A549 (cell line): ENCODE data around the gene RASGRF1. TPM values are rescaled to one million over a fixed set of nuclear protein-coding genes. Genes with fewer than 3 reads are reported as not detected.

Source experiments
- ATAC-seq, 2 experiments: fragments of 200-7000 bp in 1 of 2; fragments of >200 bp in 1 of 2; cut with Nextera tagmentation in 1 of 2; cut with Tn5 transposase in 1 of 2; 3 replicates each; pipeline versions ENCODE4 v1.8.0 to v1.9.1; 2018 to 2020; ENCODE audit warnings: mild to moderate bottlenecking in 1 of 2, moderate library complexity in 1 of 2
- CTCF ChIA-PET: fragments of 300-600 bp; sonication (Branson Sonifier 250); formaldehyde crosslinking; extraction: SDS; loops from one replicate; lab custom pipeline; 2021; ENCODE audit warnings: antibody characterized with exemption, inconsistent platforms; lab: Yijun Ruan, JAX
- POLR2A ChIA-PET: fragments of 350-600 bp; formaldehyde crosslinking; extraction: SDS; loops from one replicate; lab custom pipeline; 2021; ENCODE audit warnings: antibody characterized with exemption, inconsistent platforms; lab: Yijun Ruan, JAX
- DNase-seq, 2 experiments: peaks; one replicate each; pipeline versions ENCODE4 v3.0.0 to v3.0.0-alpha.2; 2011 to 2016; ENCODE audit warnings: low read depth in 1 of 2, low spot score in 1 of 2
- FAIRE-seq: peaks from 2 replicates; lab custom pipeline; 2011; peaks lifted over from hg19 to GRCh38; lab: Jason Lieb, UNC
- H3K27ac ChIP-seq, 2 experiments: fragments of >200 bp; sonication (Bioruptor Twin); formaldehyde crosslinking; 3 replicates each; pipeline ENCODE4 v1.5.1; 2016 to 2017
- H3K4me1 ChIP-seq: fragments of >200 bp; sonication (Bioruptor Twin); formaldehyde crosslinking; 3 replicates; pipeline ENCODE4 v1.6.1; 2016
- H3K4me2 ChIP-seq: fragments of >200 bp; sonication (Bioruptor Twin); formaldehyde crosslinking; 3 replicates; pipeline ENCODE4 v1.6.1; 2016
- H3K4me3 ChIP-seq: fragments of >200 bp; sonication (Bioruptor Twin); formaldehyde crosslinking; 3 replicates; pipeline ENCODE4 v1.5.1; 2016
- H3K9me3 ChIP-seq: fragments of >200 bp; sonication (Bioruptor Twin); formaldehyde crosslinking; 3 replicates; pipeline ENCODE4 v1.6.1; 2016
- BCL3 ChIP-seq: fragments of >200 bp; sonication (Bioruptor Twin); formaldehyde crosslinking; IDR thresholded peaks from 3 replicates; pipeline ENCODE4 v1.6.1; 2016
- BHLHE40 ChIP-seq: IDR thresholded peaks from 2 replicates; pipeline ENCODE4 v1.6.1; 2012; ENCODE audit warnings: low read depth, low read length, inconsistent platforms
- CBX2 ChIP-seq: fragments of 200-600 bp; sonication (generic); IDR thresholded peaks from 2 replicates; pipeline ENCODE4 v1.6.1; 2016; ENCODE audit warnings: low read depth, mild to moderate bottlenecking, borderline replicate concordance
- CBX8 ChIP-seq: fragments of 200-600 bp; sonication (generic); IDR thresholded peaks from 2 replicates; pipeline ENCODE4 v1.6.1; 2016
- CEBPB ChIP-seq, 2 experiments: fragments of >200 bp in 1 of 2; sonication (Bioruptor Twin) in 1 of 2; formaldehyde crosslinking in 1 of 2; IDR thresholded peaks; 2 replicates each; pipeline ENCODE4 v1.6.1; 2012 to 2016
- CHD2 ChIP-seq: fragments of 150-350 bp; IDR thresholded peaks from 2 replicates; pipeline ENCODE4 v1.6.1; 2014; ENCODE audit warnings: low read length; ENCODE audit not compliant: partially characterized antibody
- CHD4 ChIP-seq: fragments of 200-600 bp; sonication (generic); IDR thresholded peaks from 2 replicates; pipeline ENCODE4 v1.6.1; 2016; ENCODE audit warnings: antibody characterized with exemption, mild to moderate bottlenecking, borderline replicate concordance
- EHF ChIP-seq: fragments of 250-450 bp; sonication (Bioruptor Pico); IDR thresholded peaks from 2 replicates; pipeline ENCODE4 v1.5.0; 2020; ENCODE audit warnings: mild to moderate bottlenecking
- EHMT2 ChIP-seq: fragments of 200-600 bp; sonication (generic); IDR thresholded peaks from 2 replicates; pipeline ENCODE4 v1.6.1; 2016; ENCODE audit warnings: antibody characterized with exemption, low read depth, mild to moderate bottlenecking, moderate library complexity
- FOSL2 ChIP-seq, 2 experiments: fragments of 450-650 bp in 1 of 2; fragments of >200 bp in 1 of 2; sonication (Bioruptor Twin) in 1 of 2; formaldehyde crosslinking; IDR thresholded peaks; 2 replicates each; pipeline versions ENCODE4 v1.5.0 to v1.6.1; 2016 to 2020; ENCODE audit warnings: mild to moderate bottlenecking in 1 of 2, moderate library complexity in 1 of 2
- FOXS1 ChIP-seq: fragments of 250-450 bp; sonication (Bioruptor Pico); IDR thresholded peaks from 2 replicates; pipeline ENCODE4 v1.5.0; 2020; ENCODE audit warnings: mild to moderate bottlenecking, moderate library complexity
- GATA3 ChIP-seq: IDR thresholded peaks from 2 replicates; pipeline ENCODE4 v1.6.1; 2012; ENCODE audit warnings: borderline replicate concordance
- HDAC2 ChIP-seq: fragments of 200-600 bp; sonication (generic); IDR thresholded peaks from 2 replicates; pipeline ENCODE4 v1.6.1; 2016
- HMGXB4 ChIP-seq: fragments of 250-450 bp; sonication (Bioruptor Pico); IDR thresholded peaks from 2 replicates; pipeline ENCODE4 v1.5.0; 2021; ENCODE audit warnings: mild to moderate bottlenecking, moderate library complexity, borderline replicate concordance
- MAFK ChIP-seq: fragments of 450-650 bp; IDR thresholded peaks from 2 replicates; pipeline ENCODE4 v1.6.1; 2014; ENCODE audit not compliant: partially characterized antibody
- PHF8 ChIP-seq: fragments of 200-600 bp; sonication (generic); IDR thresholded peaks from 2 replicates; pipeline ENCODE4 v1.6.1; 2016; ENCODE audit warnings: low read depth, mild to moderate bottlenecking, antibody characterized with exemption, moderate library complexity, borderline replicate concordance
- RFX5 ChIP-seq: fragments of 450-650 bp; IDR thresholded peaks from 2 replicates; pipeline ENCODE4 v1.7.1; 2014; ENCODE audit warnings: antibody characterized with exemption, mild to moderate bottlenecking, moderate library complexity
- SMC3 ChIP-seq: fragments of >200 bp; sonication (Bioruptor Twin); formaldehyde crosslinking; IDR thresholded peaks from 3 replicates; pipeline ENCODE4 v1.6.1; 2018; ENCODE audit warnings: inconsistent platforms
- SREBF2 ChIP-seq: fragments of 450-650 bp; IDR thresholded peaks from 2 replicates; pipeline ENCODE4 v1.6.1; 2014; ENCODE audit warnings: mild to moderate bottlenecking, moderate library complexity
- TFCP2L1 ChIP-seq: fragments of 250-450 bp; sonication (Bioruptor Pico); IDR thresholded peaks from 2 replicates; pipeline ENCODE4 v1.5.0; 2021; ENCODE audit warnings: mild to moderate bottlenecking
- TP53 ChIP-seq: fragments of 250-450 bp; sonication (Bioruptor Pico); IDR thresholded peaks from 2 replicates; pipeline ENCODE4 v1.5.0; 2021; ENCODE audit warnings: mild to moderate bottlenecking, moderate library complexity
- ZSCAN20 ChIP-seq: fragments of 250-450 bp; sonication (Bioruptor Pico); IDR thresholded peaks from 2 replicates; pipeline ENCODE4 v1.8.0; 2022; ENCODE audit warnings: mild to moderate bottlenecking, moderate library complexity
- WGBS: methylation state at CpG from one replicate; pipeline ENCODE4 v1.1.6; 2017; ENCODE audit errors: missing lambda C conversion rate; 5-methylcytosine and 5-hydroxymethylcytosine counted together
- polyA plus RNA-seq, 4 experiments: library from polyadenylated mRNA; depleted of rRNA in 3 of 4; stranded (reverse); fragments of >200 nt; fragmentation: RNase III in 1 of 4; extraction: RNeasy Plus Mini Kit Qiagen cat#74134 plus additional on column Dnase treatment in 1 of 4; gene quantifications; 2 replicates in 3 of 4; 3 replicates in 1 of 4; pipeline ENCODE4 v1.2.3, GENCODE V29; 2011 to 2017
- TF ChIP-seq, protein P1 (sequence below): fragments of 200-600 bp; sonication (generic); IDR thresholded peaks from 2 replicates; pipeline ENCODE4 v1.6.1; 2016; ENCODE audit warnings: antibody characterized with exemption, mild to moderate bottlenecking, moderate library complexity
- TF ChIP-seq, protein P2 (sequence below): IDR thresholded peaks from 2 replicates; pipeline ENCODE4 v1.6.1; 2012

The RASGRF1 gene
- polyA plus RNA-seq, 2 of the 4 experiments (the other 2 are of a cell fraction), result 0.13 to 0.21 TPM

DNA sequence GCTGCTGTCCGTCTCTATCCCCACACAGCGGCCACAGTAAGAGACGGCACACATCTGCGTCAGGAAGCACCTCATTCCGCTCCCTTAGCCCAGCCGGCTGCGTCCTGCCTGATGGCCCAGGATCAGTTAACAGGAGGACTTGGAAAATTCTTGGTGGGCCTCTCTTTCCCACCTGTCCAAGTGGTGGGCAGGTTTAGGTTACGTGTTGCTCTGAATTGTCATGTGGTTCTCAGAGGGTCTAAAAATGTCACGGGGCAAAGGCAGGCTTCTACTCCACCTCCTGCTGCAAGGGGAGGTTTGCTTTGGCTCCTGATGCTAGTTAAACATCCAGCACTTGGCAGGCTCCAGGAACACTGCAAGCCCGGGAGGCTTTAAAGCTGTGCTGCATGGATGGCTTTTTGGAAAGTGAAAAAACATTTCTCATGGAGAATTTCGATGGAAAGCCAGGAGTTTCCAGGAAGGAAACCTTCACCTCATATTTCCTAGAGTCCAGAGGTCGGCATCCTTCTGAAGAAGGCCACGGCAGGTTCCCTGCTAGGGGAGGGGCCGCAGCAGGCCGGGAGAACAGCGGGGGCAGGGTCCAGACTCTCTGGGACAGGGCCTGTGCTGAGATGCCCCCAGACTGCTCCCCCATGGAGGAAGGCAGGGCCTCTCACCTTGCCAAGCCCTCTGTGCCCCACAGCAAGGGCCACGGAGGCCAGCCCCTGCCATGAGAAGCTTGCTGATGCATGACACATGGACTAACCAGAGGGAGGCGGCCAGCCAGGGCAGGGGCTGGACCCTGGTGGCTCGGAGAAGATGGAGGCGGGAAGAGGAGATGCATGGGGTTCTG lies 156.5 kb downstream of the RASGRF1 start:
- WGBS, result 82% methylated on average over 18 of the region's 20 CpGs
- ATAC-seq, result no peak
- peaks cover 17% of the 10 kb centered on the region for H3K4me1 ChIP-seq
- FAIRE-seq, result no peak
- no peak for DNase-seq
- ChIA-PET CTCF (interaction anchor here (0.9 to 4.4 kb wide), 4 partner anchors 11 to 45 kb away, joined by 3 to 19 read pairs (median 8); no protein-coding TSS in a partner anchor), POLR2A (no interaction called here)
- no peak overlapping the region for H3K27ac ChIP-seq
- no peak overlapping the region for H3K4me3 ChIP-seq
- no peak overlapping the region for H3K4me2 ChIP-seq
- H3K9me3 ChIP-seq, result no peaks in the 10 kb centered on the region
- TF ChIP-seq CEBPB (IDR thresholded peaks at IDR 0.05) (no peak), MAFK (no peak), CHD2 (no peak), BCL3 (no peak), FOSL2 (IDR thresholded peaks at IDR 0.05) (no peak), FOSL2 (CRISPR knock-in tag; IDR thresholded peaks at IDR 0.05) (no peak), HMGXB4 (CRISPR knock-in tag) (no peak), SMC3 (no peak), EHF (no peak), BHLHE40 (no peak), HDAC2 (no peak), TFCP2L1 (CRISPR knock-in tag) (no peak), FOXS1 (CRISPR knock-in tag) (no peak), ZSCAN20 (CRISPR knock-in tag) (no peak), CBX2 (no peak)
- TF ChIP-seq, protein P1, sequence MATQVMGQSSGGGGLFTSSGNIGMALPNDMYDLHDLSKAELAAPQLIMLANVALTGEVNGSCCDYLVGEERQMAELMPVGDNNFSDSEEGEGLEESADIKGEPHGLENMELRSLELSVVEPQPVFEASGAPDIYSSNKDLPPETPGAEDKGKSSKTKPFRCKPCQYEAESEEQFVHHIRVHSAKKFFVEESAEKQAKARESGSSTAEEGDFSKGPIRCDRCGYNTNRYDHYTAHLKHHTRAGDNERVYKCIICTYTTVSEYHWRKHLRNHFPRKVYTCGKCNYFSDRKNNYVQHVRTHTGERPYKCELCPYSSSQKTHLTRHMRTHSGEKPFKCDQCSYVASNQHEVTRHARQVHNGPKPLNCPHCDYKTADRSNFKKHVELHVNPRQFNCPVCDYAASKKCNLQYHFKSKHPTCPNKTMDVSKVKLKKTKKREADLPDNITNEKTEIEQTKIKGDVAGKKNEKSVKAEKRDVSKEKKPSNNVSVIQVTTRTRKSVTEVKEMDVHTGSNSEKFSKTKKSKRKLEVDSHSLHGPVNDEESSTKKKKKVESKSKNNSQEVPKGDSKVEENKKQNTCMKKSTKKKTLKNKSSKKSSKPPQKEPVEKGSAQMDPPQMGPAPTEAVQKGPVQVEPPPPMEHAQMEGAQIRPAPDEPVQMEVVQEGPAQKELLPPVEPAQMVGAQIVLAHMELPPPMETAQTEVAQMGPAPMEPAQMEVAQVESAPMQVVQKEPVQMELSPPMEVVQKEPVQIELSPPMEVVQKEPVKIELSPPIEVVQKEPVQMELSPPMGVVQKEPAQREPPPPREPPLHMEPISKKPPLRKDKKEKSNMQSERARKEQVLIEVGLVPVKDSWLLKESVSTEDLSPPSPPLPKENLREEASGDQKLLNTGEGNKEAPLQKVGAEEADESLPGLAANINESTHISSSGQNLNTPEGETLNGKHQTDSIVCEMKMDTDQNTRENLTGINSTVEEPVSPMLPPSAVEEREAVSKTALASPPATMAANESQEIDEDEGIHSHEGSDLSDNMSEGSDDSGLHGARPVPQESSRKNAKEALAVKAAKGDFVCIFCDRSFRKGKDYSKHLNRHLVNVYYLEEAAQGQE, result no peak

GRCh38 chr15:78933187-78933822 lies 157.3 kb downstream of the RASGRF1 start:
- Histone ChIP-seq H3K4me1 (peaks cover 17% of the 10 kb centered on the region), H3K4me2 (no peak overlapping the region), H3K9me3 (no peaks in the 10 kb centered on the region), H3K4me3 (no peak overlapping the region), H3K27ac (no peak overlapping the region)
- WGBS, result 83% methylated on average over 12 of the region's 12 CpGs
- DNase-seq (no peak), ATAC-seq (no peak), FAIRE-seq (no peak)
- ChIA-PET POLR2A (no interaction called here), CTCF (interaction anchor here (0.9 to 4.4 kb wide), 4 partner anchors 10 to 46 kb away, joined by 3 to 19 read pairs (median 8); no protein-coding TSS in a partner anchor)
- TF ChIP-seq, protein P2, sequence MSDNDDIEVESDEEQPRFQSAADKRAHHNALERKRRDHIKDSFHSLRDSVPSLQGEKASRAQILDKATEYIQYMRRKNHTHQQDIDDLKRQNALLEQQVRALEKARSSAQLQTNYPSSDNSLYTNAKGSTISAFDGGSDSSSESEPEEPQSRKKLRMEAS, result no peak
- TF ChIP-seq SREBF2, result no peak
- TF ChIP-seq FOSL2 (IDR thresholded peaks at IDR 0.05), result no peak
- no peak for TF ChIP-seq FOSL2 (CRISPR knock-in tag; IDR thresholded peaks at IDR 0.05)
- TF ChIP-seq, protein P1, result no peak
- no peak for TF ChIP-seq TP53
- no peak for TF ChIP-seq EHMT2
- TF ChIP-seq CHD4, result no peak
- no peak for TF ChIP-seq RFX5
- no peak for TF ChIP-seq CHD2
- TF ChIP-seq FOXS1 (CRISPR knock-in tag), result no peak
- TF ChIP-seq CBX8, result no peak
- TF ChIP-seq PHF8, result no peak
- TF ChIP-seq GATA3, result no peak
